K562 (cell line): ENCODE results near the gene ZYG11A. TPM values are rescaled to one million over a fixed set of nuclear protein-coding genes. Genes with fewer than 3 reads are reported as not detected.

ENCODE experiments used
- ATAC-seq: fragments of 200-7000 bp; cut with Tn5 transposase; 3 replicates; pipeline ENCODE4 v1.9.1; 2020; ENCODE audit warnings: moderate library complexity
- Bru-seq: library from RNA; stranded (reverse); fragments of 400-500 nt; gene quantifications from one replicate; lab custom pipeline; 2021; lab: Mats Ljungman, UMichigan
- BruChase-seq, 2 experiments: library from RNA; stranded (reverse); fragments of 400-500 nt; gene quantifications; one replicate each; lab custom pipeline; 2021; lab: Mats Ljungman, UMichigan
- BruUV-seq: library from RNA; stranded (reverse); fragments of 400-500 nt; replicated peaks from 2 replicates; lab custom pipeline; 2021; lab: Mats Ljungman, UMichigan
- CTCF ChIA-PET: fragments of 300-600 bp; formaldehyde crosslinking; extraction: SDS; loops from one replicate; lab custom pipeline; 2021; ENCODE audit warnings: low intra/inter-chr PET ratio; lab: Yijun Ruan, JAX
- POLR2A ChIA-PET: fragments of 300-600, 350-650 bp; sonication (Branson Sonifier 250); formaldehyde crosslinking; extraction: SDS; loops from one replicate; lab custom pipeline; 2021; ENCODE audit warnings: antibody characterized with exemption, inconsistent platforms; lab: Yijun Ruan, JAX
- DNase-seq, 4 experiments: peaks; one replicate each; pipeline versions ENCODE4 v3.0.0 to v3.0.0-alpha.2; 2011 to 2018; ENCODE audit warnings: low spot score in 3 of 4, mixed read lengths in 3 of 4; ENCODE audit errors: extremely low read depth in 1 of 4
- FAIRE-seq: peaks from 2 replicates; lab custom pipeline; 2011; peaks lifted over from hg19 to GRCh38; lab: Jason Lieb, UNC
- H2AFZ ChIP-seq: 2 replicates; pipeline ENCODE4 v1.6.0; 2011; ENCODE audit warnings: low read depth, low read length, control low read depth, inconsistent platforms
- H3K27ac ChIP-seq: fragments of 200-600 bp; 3 replicates; pipeline ENCODE4 v1.8.0; 2011; ENCODE audit warnings: low read depth, mild to moderate bottlenecking, control low read depth, inconsistent platforms, low read length, moderate library complexity, mixed read lengths; ENCODE audit errors: extremely low read depth
- H3K27me3 ChIP-seq, 2 experiments: fragments of 300-600 bp in 1 of 2; 2 replicates in 1 of 2; 3 replicates in 1 of 2; pipeline versions ENCODE4 v1.6.0 to v1.8.0; 2011; ENCODE audit warnings: inconsistent platforms in 2 of 2, low read length in 2 of 2, mild to moderate bottlenecking in 1 of 2, mixed read lengths in 1 of 2, moderate library complexity in 1 of 2; ENCODE audit not compliant: control insufficient read depth in 2 of 2, insufficient read depth in 2 of 2
- H3K36me3 ChIP-seq: fragments of 300-600 bp; 3 replicates; pipeline ENCODE4 v1.8.0; 2011; ENCODE audit warnings: mild to moderate bottlenecking, low read length, inconsistent platforms; ENCODE audit not compliant: control insufficient read depth, insufficient read depth
- H3K4me1 ChIP-seq, 2 experiments: fragments of 200-600 bp in 1 of 2; replicated peaks in 1 of 2; 2 replicates in 1 of 2; 3 replicates in 1 of 2; pipeline versions ENCODE4 v1.5.1 to v1.8.0; 2011; ENCODE audit warnings: inconsistent platforms in 2 of 2, low read length in 2 of 2, mild to moderate bottlenecking in 1 of 2, mixed read lengths in 1 of 2, moderate library complexity in 1 of 2; ENCODE audit not compliant: control insufficient read depth in 2 of 2, insufficient read depth in 2 of 2
- H3K4me2 ChIP-seq: 2 replicates; pipeline ENCODE4 v1.6.1; 2011; ENCODE audit warnings: low read length, control low read depth, inconsistent platforms, mixed read lengths; ENCODE audit not compliant: insufficient read depth
- H3K4me3 ChIP-seq: fragments of 200-600 bp; sonication (generic), shearing (Covaris generic); 2 replicates; pipeline ENCODE4 v1.5.1; 2016; ENCODE audit warnings: control low read depth, inconsistent platforms
- H3K79me2 ChIP-seq: fragments of 200-600 bp; 3 replicates; pipeline ENCODE4 v1.8.0; 2011; ENCODE audit warnings: low read length, inconsistent platforms; ENCODE audit not compliant: control insufficient read depth, insufficient read depth
- H3K9ac ChIP-seq, 2 experiments: 2 replicates each; pipeline versions ENCODE4 v1.6.0 to v1.6.1; 2011; ENCODE audit warnings: low read depth in 2 of 2, low read length in 2 of 2, control low read depth in 1 of 2, inconsistent platforms in 1 of 2, mild to moderate bottlenecking in 1 of 2, mixed read lengths in 1 of 2; ENCODE audit not compliant: insufficient read depth in 1 of 2
- H3K9me1 ChIP-seq: one replicate; pipeline ENCODE4 v1.6.0; 2011; ENCODE audit warnings: inconsistent platforms, mild to moderate bottlenecking, low read length, moderate library complexity; ENCODE audit not compliant: control insufficient read depth, insufficient read depth
- H3K9me3 ChIP-seq: replicated peaks from 2 replicates; pipeline ENCODE4 v1.5.1; 2011; ENCODE audit warnings: low read depth, low read length, inconsistent platforms; ENCODE audit not compliant: control insufficient read depth, insufficient read depth
- H4K20me1 ChIP-seq: replicated peaks from 2 replicates; pipeline ENCODE4 v1.6.1; 2011; ENCODE audit warnings: low read length, inconsistent platforms, mixed read lengths; ENCODE audit not compliant: control insufficient read depth, insufficient read depth
- HNRNPUL1 ChIP-seq: fragments of 200-400 bp; formaldehyde crosslinking; IDR thresholded peaks from 2 replicates; pipeline ENCODE4 v1.6.1; 2017; ENCODE audit warnings: low read length
- PTBP1 ChIP-seq: fragments of 200-400 bp; formaldehyde crosslinking; IDR thresholded peaks from 2 replicates; pipeline ENCODE4 v1.6.1; 2017; ENCODE audit warnings: low read depth, low read length
- PURB ChIP-seq: sonication (generic); formaldehyde crosslinking; IDR thresholded peaks from 2 replicates; pipeline ENCODE4 v1.9.0; 2021; ENCODE audit warnings: low read depth, mild to moderate bottlenecking, missing genetic modification reagents
- ZNF282 ChIP-seq: sonication (generic); formaldehyde crosslinking; IDR thresholded peaks from 2 replicates; pipeline ENCODE4 v1.8.1; 2023; ENCODE audit warnings: missing genetic modification reagents
- WGBS: fragments of 100-300 bp; shearing (Covaris generic); methylation state at CpG from one replicate; pipeline ENCODE4 v1.1.6; 2016; ENCODE audit warnings: low coverage, mixed read lengths; ENCODE audit not compliant: insufficient coverage; ENCODE audit errors: missing lambda C conversion rate; 5-methylcytosine and 5-hydroxymethylcytosine counted together
- in situ Hi-C: fragments of 300-500 bp; cut with MboI; formaldehyde crosslinking; loops from 4 replicates; pipeline ENCODE4 v1.15.0; 2018; ENCODE audit warnings: inconsistent platforms, mixed read lengths
- intact Hi-C: fragments of 100-400 bp; cut with micrococcal nuclease; formaldehyde crosslinking; loops from 2 replicates; pipeline ENCODE4 v1.14.2; 2022
- long read RNA-seq, 3 experiments: library from polyadenylated mRNA in 2 of 3; library from RNA in 1 of 3; unstranded in 2 of 3; stranded (forward) in 1 of 3; transcript quantifications; one replicate each; pipeline ENCODE4 v2.0.0, GENCODE V29; 2019 to 2022
- polyA minus RNA-seq, 3 experiments: library from RNA; depleted of rRNA, polyadenylated mRNA; stranded (reverse); fragments of >200 nt; gene quantifications; 2 replicates each; pipeline ENCODE4 v1.2.3, GENCODE V29; 2011
- polyA plus RNA-seq, 8 experiments: library from polyadenylated mRNA; depleted of rRNA in 4 of 8; stranded (reverse) in 5 of 8; unstranded in 3 of 8; fragments of >200 nt; fragmentation: Nextera tagmentation in 2 of 8; fragmentation: Illumina TruSeq in 1 of 8; extraction: Ambion mirVana in 2 of 8; extraction: Trizol in 1 of 8; gene quantifications; 2 replicates each; pipeline versions ENCODE4 v1.2.1 to v1.2.3, GENCODE V29; 2011 to 2014; ENCODE audit warnings: inconsistent platforms in 1 of 8, missing spikeins in 1 of 8
- total RNA-seq, 7 experiments: library from RNA; depleted of rRNA in 6 of 7; stranded (reverse); fragments of >200 nt in 6 of 7; fragmentation: Illumina TruSeq in 2 of 7; extraction: Trizol in 2 of 7; gene quantifications; 2 replicates each; pipeline versions ENCODE4 v1.2.1 to v1.2.3, GENCODE V29; 2011 to 2021; ENCODE audit warnings: low replicate concordance in 1 of 7
- TF ChIP-seq, protein P1 (sequence below): fragments of 250-450 bp; sonication (Bioruptor Pico); IDR thresholded peaks from 2 replicates; pipeline ENCODE4 v1.5.0; 2020; ENCODE audit warnings: mild to moderate bottlenecking, borderline replicate concordance
- TF ChIP-seq, protein P2 (sequence below): fragments of 250-450 bp; sonication (Bioruptor Pico); IDR thresholded peaks from 2 replicates; pipeline ENCODE4 v1.5.0; 2021
- TF ChIP-seq, protein P3 (sequence below), 2 experiments: fragments of 450-650 bp in 1 of 2; sonication (generic) in 1 of 2; formaldehyde crosslinking in 1 of 2; IDR thresholded peaks in 1 of 2; conservative IDR thresholded peaks in 1 of 2; 2 replicates each; pipeline versions ENCODE4 v1.6.1 to v1.8.1; 2016 to 2023; ENCODE audit warnings: mild to moderate bottlenecking in 2 of 2, moderate library complexity in 2 of 2, inconsistent platforms in 1 of 2, missing genetic modification reagents in 1 of 2
- TF ChIP-seq, protein P4 (sequence below): fragments of 250-450 bp; sonication (Bioruptor Pico); IDR thresholded peaks from 2 replicates; pipeline ENCODE4 v1.4.0; 2020; ENCODE audit warnings: borderline replicate concordance

Gene ZYG11A
- total RNA-seq (2011; cell fraction: chromatin; rRNA removed; ENCODE audit: low replicate concordance): 80.8 and 104 TPM in 2 replicates
- total RNA-seq (2011; cell fraction: nucleolus; rRNA removed): 43.0 and 46.7 TPM in 2 replicates
- total RNA-seq (2011; cell fraction: nucleoplasm; rRNA removed): 58.7 and 68.0 TPM in 2 replicates
- total RNA-seq (2014; rRNA removed) (11.9 and 15.1 TPM in 2 replicates), total RNA-seq (2014; rRNA removed; fragmentation: Illumina TruSeq; extraction: Trizol) (21.9 and 23.8 TPM in 2 replicates), total RNA-seq (2015; rRNA removed; fragmentation: Illumina TruSeq; extraction: Trizol) (19.4 and 20.0 TPM in 2 replicates), total RNA-seq (2021) (18.7 and 19.6 TPM in 2 replicates), polyA plus RNA-seq (2011; rRNA removed) (16.0 and 17.5 TPM in 2 replicates), polyA plus RNA-seq (2014; fragmentation: Illumina TruSeq; extraction: Trizol) (12.2 and 13.5 TPM in 2 replicates), polyA plus RNA-seq (2014; fragmentation: Nextera tagmentation; extraction: Ambion mirVana) (1 to 10 TPM; 4.5 to 4.6 TPM), polyA plus RNA-seq (2014; rRNA removed) (13.9 and 14.0 TPM in 2 replicates), polyA minus RNA-seq (2011; rRNA and poly(A)+ RNA removed) (32.6 and 34.6 TPM in 2 replicates), Bru-seq, nascent RNA (percentile 89 among the genes with signal in this experiment), BruChase-seq, experiment 1, labeled RNA remaining after a 2-hour chase (percentile 92 among the genes with signal in this experiment), BruChase-seq, experiment 2, labeled RNA remaining after a 6-hour chase (percentile 94 among the genes with signal in this experiment)
- 5.6 and 7.8 TPM in 2 replicates for polyA plus RNA-seq (2011; cell fraction: cytosol; rRNA removed)
- polyA plus RNA-seq (2011; cell fraction: nucleus; rRNA removed): 40.2 and 44.9 TPM in 2 replicates
- polyA plus RNA-seq (2012): 6.0 and 8.1 TPM in 2 replicates
- 11.2 and 12.4 TPM in 2 replicates for polyA minus RNA-seq (2011; cell fraction: cytosol; rRNA and poly(A)+ RNA removed)
- 31.5 and 47.0 TPM in 2 replicates for polyA minus RNA-seq (2011; cell fraction: nucleus; rRNA and poly(A)+ RNA removed)
- long read RNA-seq, experiment 1, partial matches to known transcripts: 0 of 5 reads
- long read RNA-seq, experiment 1, other reads (novel, unspliced or antisense): 5 of 5 reads
- long read RNA-seq, experiment 2, partial matches to known transcripts: 0 of 5 reads
- long read RNA-seq, experiment 2, other reads (novel, unspliced or antisense): 5 of 5 reads
- long read RNA-seq, experiment 3, full-length matches to known transcripts: 1 of 4 reads
- long read RNA-seq, experiment 3, partial matches to known transcripts: 0 of 4 reads
- long read RNA-seq, experiment 3, other reads (novel, unspliced or antisense): 3 of 4 reads

DNA sequence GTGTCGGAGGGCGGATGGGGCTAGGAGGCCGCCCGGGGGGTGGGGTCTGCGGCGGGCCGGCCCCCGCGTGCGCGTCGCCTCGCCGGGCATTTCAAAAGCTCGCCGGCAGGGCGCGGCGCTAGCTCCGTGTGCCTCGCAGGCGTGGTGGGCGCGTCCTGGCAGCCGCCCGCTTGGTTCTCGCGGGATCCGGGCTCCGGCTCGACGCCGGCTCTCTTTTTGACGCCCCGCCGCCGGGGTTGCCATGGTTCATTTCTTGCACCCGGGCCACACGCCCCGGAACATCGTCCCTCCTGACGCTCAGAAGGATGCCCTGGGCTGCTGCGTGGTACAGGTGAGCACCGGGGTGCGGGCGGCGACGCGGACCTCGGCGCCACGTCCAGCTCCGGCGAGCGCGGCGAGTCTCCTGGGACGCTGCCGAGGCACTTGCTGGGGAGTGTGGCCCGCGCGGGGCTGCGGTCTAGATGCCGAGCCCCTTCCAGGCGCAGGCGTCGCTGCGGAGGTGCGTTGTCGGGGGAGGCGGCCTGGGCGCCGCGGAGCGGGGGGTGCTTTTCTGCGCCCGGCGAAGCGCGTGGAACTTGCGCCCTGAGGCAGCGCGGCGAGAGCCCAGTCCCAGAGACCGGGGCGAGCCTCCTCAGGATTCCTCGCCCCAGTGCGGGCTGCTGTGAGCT is at the start of gene ZYG11A:
Gene ZYG11A (plus strand): TSS at position 118 of the 668 bp plus-strand sequence. CDS start 124 bp downstream, at position 242.
- in situ Hi-C loops (no loop called here), intact Hi-C loops (loop anchor here (5.0 to 10.0 kb wide), 2 partner anchors 118 to 145 kb away; partner anchors contain the start of genes COA7 and ZYG11B)
- peak; percentile 29 for FAIRE-seq
- ChIA-PET CTCF (no interaction called here), POLR2A (interaction anchor here (0.6 to 3.2 kb wide), 22 partner anchors 8 to 649 kb away, joined by 3 to 30 read pairs (median 3); partner anchors contain the start of gene PRPF38A)
- DNase-seq: peak; percentile 95 to 97 (median 96)
- ATAC-seq: peak; percentile 91
- H3K36me3 ChIP-seq: 0 out of 3 replicates have a peak, but pooled peaks cover 3% of the 10 kb centered on the region
- no peaks in the 10 kb centered on the region for H4K20me1 ChIP-seq
- H3K27me3 ChIP-seq: no peaks in the 10 kb centered on the region
- H3K9ac ChIP-seq: peak within 1 kb of the TSS; percentile 94 to 97
- H3K9me3 ChIP-seq: no peaks in the 10 kb centered on the region
- H3K9me1 ChIP-seq: no peaks in the 10 kb centered on the region
- H3K4me2 ChIP-seq: peak within 1 kb of the TSS; percentile 89
- H2AFZ ChIP-seq: peak within 1 kb of the TSS; percentile 98
- peak within 1 kb of the TSS; percentile 94 for H3K27ac ChIP-seq
- no TSS peak for BruUV-seq
- peaks cover 4 to 21% of the 10 kb centered on the region in 2 experiments; a peak in 4 of 5 replicates for H3K4me1 ChIP-seq
- WGBS: under 1% methylated on average over 72 of the region's 88 CpGs
- H3K79me2 ChIP-seq: peaks cover 50% of the 10 kb centered on the region
- H3K4me3 ChIP-seq: peak within 1 kb of the TSS; percentile 66
- TF ChIP-seq PURB: no peak
- TF ChIP-seq PTBP1: no peak
- TF ChIP-seq, protein P1, sequence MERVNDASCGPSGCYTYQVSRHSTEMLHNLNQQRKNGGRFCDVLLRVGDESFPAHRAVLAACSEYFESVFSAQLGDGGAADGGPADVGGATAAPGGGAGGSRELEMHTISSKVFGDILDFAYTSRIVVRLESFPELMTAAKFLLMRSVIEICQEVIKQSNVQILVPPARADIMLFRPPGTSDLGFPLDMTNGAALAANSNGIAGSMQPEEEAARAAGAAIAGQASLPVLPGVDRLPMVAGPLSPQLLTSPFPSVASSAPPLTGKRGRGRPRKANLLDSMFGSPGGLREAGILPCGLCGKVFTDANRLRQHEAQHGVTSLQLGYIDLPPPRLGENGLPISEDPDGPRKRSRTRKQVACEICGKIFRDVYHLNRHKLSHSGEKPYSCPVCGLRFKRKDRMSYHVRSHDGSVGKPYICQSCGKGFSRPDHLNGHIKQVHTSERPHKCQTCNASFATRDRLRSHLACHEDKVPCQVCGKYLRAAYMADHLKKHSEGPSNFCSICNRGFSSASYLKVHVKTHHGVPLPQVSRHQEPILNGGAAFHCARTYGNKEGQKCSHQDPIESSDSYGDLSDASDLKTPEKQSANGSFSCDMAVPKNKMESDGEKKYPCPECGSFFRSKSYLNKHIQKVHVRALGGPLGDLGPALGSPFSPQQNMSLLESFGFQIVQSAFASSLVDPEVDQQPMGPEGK: no peak
- TF ChIP-seq, protein P2, sequence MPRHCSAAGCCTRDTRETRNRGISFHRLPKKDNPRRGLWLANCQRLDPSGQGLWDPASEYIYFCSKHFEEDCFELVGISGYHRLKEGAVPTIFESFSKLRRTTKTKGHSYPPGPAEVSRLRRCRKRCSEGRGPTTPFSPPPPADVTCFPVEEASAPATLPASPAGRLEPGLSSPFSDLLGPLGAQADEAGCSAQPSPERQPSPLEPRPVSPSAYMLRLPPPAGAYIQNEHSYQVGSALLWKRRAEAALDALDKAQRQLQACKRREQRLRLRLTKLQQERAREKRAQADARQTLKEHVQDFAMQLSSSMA (CRISPR knock-in tag): no peak
- no peak for TF ChIP-seq HNRNPUL1
- TF ChIP-seq, protein P3, sequence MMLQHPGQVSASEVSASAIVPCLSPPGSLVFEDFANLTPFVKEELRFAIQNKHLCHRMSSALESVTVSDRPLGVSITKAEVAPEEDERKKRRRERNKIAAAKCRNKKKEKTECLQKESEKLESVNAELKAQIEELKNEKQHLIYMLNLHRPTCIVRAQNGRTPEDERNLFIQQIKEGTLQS (IDR thresholded peaks at IDR 0.05): no peak
- TF ChIP-seq, protein P3 (CRISPR knock-in tag; conservative IDR thresholded peaks at IDR 0.05): peak; percentile 90
- peak; percentile 92 for TF ChIP-seq ZNF282 (CRISPR knock-in tag)
- TF ChIP-seq, protein P4, sequence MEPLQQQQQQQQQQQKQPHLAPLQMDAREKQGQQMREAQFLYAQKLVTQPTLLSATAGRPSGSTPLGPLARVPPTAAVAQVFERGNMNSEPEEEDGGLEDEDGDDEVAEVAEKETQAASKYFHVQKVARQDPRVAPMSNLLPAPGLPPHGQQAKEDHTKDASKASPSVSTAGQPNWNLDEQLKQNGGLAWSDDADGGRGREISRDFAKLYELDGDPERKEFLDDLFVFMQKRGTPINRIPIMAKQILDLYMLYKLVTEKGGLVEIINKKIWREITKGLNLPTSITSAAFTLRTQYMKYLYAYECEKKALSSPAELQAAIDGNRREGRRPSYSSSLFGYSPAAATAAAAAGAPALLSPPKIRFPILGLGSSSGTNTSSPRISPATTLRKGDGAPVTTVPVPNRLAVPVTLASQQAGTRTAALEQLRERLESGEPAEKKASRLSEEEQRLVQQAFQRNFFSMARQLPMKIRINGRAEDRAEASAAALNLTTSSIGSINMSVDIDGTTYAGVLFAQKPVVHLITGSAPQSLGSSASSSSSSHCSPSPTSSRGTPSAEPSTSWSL (CRISPR knock-in tag): peak; percentile 72; the same call in 1 of the 2 replicates
